SK-N-SH (cell line): ENCODE results near the gene MYO15A.

Experiments used
- EP300 ChIP-seq, 2 experiments: IDR thresholded peaks; 2 replicates each; pipeline versions ENCODE4 v1.4.0 to v1.6.1; 2012; ENCODE audit warnings: borderline replicate concordance in 1 of 2, low read depth in 1 of 2, low read length in 1 of 2
- EZH2phosphoT487 ChIP-seq: fragments of 200-600 bp; sonication (generic); IDR thresholded peaks from 2 replicates; pipeline ENCODE4 v1.6.1; 2017; ENCODE audit warnings: low read depth, mixed run types, mild to moderate bottlenecking, antibody characterized with exemption, moderate library complexity, borderline replicate concordance
- FOSL2 ChIP-seq: IDR thresholded peaks from 2 replicates; pipeline ENCODE4 v1.4.0; 2012; ENCODE audit warnings: low read depth, mild to moderate bottlenecking, moderate library complexity, borderline replicate concordance
- FOXM1 ChIP-seq: IDR thresholded peaks from 2 replicates; pipeline ENCODE4 v1.4.0; 2012; ENCODE audit warnings: low read depth, mild to moderate bottlenecking
- JUND ChIP-seq: IDR thresholded peaks from 2 replicates; pipeline ENCODE4 v1.4.0; 2012
- MXI1 ChIP-seq: IDR thresholded peaks from 2 replicates; pipeline ENCODE4 v1.6.1; 2012; ENCODE audit warnings: mild to moderate bottlenecking, low read depth, low read length, improper control_type of control experiment
- POLR2AphosphoS5 ChIP-seq: IDR thresholded peaks from 2 replicates; pipeline ENCODE4 v1.6.1; 2012; ENCODE audit warnings: low read depth, low read length
- RCOR1 ChIP-seq: fragments of 150-350 bp; IDR thresholded peaks from 2 replicates; pipeline ENCODE4 v1.6.1; 2017; ENCODE audit warnings: antibody characterized with exemption, low read length
- RFX5 ChIP-seq: IDR thresholded peaks from 2 replicates; pipeline ENCODE4 v1.6.1; 2012; ENCODE audit warnings: mild to moderate bottlenecking, improper control_type of control experiment, low read length
- RXRA ChIP-seq: IDR thresholded peaks from 2 replicates; pipeline ENCODE4 v1.4.0; 2012; ENCODE audit warnings: low read depth, mild to moderate bottlenecking, borderline replicate concordance
- TAF1 ChIP-seq: IDR thresholded peaks from 2 replicates; pipeline ENCODE4 v1.6.1; 2012; ENCODE audit warnings: low read depth, mild to moderate bottlenecking, low read length, moderate library complexity, borderline replicate concordance
- TF ChIP-seq, protein P1 (sequence below): fragments of 200-600 bp; sonication (generic); IDR thresholded peaks from 2 replicates; pipeline ENCODE4 v1.6.1; 2017; ENCODE audit warnings: antibody characterized with exemption, mild to moderate bottlenecking, moderate library complexity
- TF ChIP-seq, protein P2 (sequence below): IDR thresholded peaks from 2 replicates; pipeline ENCODE4 v1.4.0; 2012; ENCODE audit warnings: low read depth
- TF ChIP-seq, protein P3 (sequence below): fragments of 150-350 bp; IDR thresholded peaks from 2 replicates; pipeline ENCODE4 v1.6.1; 2017; ENCODE audit warnings: antibody characterized with exemption, low read length, low read depth, borderline replicate concordance

DNA sequence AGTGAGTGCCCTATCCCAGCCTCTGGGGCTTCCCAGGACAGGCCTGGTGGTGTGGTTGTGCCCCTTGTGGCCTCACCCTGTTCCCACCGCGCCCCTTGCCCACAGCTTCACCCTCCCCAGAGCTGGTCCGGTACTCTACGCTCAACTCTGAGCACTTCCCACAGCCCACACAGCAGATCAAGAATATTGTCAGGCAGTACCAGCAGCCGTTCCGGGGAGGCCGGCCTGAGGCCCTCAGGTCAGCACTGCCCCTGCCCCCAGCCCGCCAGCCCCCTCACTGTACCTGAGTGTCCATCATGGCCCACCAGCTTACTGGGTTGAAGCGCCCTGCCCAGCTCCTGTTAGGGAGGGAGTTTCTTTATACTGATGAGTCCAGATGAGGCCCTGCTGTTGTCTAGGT is 42.7 kb downstream of the MYO15A start:
- TF ChIP-seq TAF1 (no peak), RXRA (no peak), RFX5 (no peak), POLR2AphosphoS5 (no peak), EP300 (IDR thresholded peaks at IDR 0.05; ENCODE audit: borderline replicate concordance in 1 of 2, low read depth in 1 of 2, low read length in 1 of 2) (no peak), MXI1 (no peak), JUND (no peak), EZH2phosphoT487 (no peak), FOSL2 (no peak), RCOR1 (no peak), FOXM1 (no peak)
- TF ChIP-seq, protein P1, sequence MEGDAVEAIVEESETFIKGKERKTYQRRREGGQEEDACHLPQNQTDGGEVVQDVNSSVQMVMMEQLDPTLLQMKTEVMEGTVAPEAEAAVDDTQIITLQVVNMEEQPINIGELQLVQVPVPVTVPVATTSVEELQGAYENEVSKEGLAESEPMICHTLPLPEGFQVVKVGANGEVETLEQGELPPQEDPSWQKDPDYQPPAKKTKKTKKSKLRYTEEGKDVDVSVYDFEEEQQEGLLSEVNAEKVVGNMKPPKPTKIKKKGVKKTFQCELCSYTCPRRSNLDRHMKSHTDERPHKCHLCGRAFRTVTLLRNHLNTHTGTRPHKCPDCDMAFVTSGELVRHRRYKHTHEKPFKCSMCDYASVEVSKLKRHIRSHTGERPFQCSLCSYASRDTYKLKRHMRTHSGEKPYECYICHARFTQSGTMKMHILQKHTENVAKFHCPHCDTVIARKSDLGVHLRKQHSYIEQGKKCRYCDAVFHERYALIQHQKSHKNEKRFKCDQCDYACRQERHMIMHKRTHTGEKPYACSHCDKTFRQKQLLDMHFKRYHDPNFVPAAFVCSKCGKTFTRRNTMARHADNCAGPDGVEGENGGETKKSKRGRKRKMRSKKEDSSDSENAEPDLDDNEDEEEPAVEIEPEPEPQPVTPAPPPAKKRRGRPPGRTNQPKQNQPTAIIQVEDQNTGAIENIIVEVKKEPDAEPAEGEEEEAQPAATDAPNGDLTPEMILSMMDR, result no peak
- TF ChIP-seq, protein P2, sequence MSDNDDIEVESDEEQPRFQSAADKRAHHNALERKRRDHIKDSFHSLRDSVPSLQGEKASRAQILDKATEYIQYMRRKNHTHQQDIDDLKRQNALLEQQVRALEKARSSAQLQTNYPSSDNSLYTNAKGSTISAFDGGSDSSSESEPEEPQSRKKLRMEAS, result no peak
- TF ChIP-seq, protein P3, sequence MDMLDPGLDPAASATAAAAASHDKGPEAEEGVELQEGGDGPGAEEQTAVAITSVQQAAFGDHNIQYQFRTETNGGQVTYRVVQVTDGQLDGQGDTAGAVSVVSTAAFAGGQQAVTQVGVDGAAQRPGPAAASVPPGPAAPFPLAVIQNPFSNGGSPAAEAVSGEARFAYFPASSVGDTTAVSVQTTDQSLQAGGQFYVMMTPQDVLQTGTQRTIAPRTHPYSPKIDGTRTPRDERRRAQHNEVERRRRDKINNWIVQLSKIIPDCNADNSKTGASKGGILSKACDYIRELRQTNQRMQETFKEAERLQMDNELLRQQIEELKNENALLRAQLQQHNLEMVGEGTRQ, result no peak
